NCI-H510A (cell line): ENCODE results near the gene LCN9.
"Not testable (repeated sequence)": the region's sequence is repeated elsewhere in the genome, so short reads cannot be mapped to it uniquely, and the experiment has no call there.

ENCODE experiments used
- DNase-seq: peaks from one replicate; lab custom pipeline; 2025; lab: John Stamatoyannopoulos, UW

The LCN9 gene

GRCh38 chr9:135647884-135648283, 15.2 kb upstream of the LCN9 start:
- no peak for DNase-seq

GRCh38 chr9:135648494-135649410, 14.4 kb upstream of the LCN9 start:
- DNase-seq: no peak

GRCh38 chr9:135649508-135649907, 13.6 kb upstream of the LCN9 start:
- DNase-seq: no peak

DNA sequence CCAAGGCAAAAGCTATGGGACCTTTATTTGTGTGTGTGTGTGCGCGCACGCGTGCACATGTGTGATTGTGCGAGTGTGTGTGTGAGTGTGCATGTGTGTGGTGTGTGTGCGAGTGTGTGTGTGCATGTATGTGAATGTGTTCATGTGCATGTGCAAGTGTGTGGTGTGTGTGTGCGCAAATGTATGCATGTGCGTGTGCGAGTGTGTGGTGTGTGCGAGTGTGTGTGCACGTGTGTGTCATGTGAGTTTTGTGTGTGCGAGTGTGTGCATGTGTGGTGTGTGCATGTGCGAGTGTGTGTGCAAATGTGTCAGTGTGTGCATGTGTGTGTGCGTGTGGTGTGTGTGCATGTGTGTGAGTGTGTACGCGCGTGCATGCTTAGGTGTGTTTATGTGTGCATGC, 12.7 kb upstream of the LCN9 start:
- no peak for DNase-seq

DNA sequence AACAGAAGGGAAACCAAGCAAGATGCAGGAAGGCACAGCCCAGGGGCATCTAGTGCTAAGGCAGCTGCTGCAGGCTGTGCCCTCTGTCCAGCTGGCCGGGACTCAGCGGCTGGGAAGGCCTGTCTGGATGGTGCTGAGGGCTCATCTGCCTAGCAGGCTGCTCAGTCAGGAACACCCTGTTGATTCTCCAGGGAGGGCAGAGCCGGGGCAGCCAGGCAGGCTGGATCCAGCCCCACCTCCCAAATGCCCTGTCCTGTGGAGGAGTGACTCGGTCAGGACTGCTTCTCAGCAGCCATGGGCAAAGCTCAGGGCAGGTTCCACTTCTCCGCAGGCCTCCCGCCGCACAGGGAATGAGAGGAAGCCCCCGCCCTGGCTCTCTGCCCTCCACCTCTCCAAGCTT, 7.8 kb upstream of the LCN9 start:
- no peak for DNase-seq

GRCh38 chr9:135657416-135657815, 5.7 kb upstream of the LCN9 start:
- DNase-seq: no peak

DNA sequence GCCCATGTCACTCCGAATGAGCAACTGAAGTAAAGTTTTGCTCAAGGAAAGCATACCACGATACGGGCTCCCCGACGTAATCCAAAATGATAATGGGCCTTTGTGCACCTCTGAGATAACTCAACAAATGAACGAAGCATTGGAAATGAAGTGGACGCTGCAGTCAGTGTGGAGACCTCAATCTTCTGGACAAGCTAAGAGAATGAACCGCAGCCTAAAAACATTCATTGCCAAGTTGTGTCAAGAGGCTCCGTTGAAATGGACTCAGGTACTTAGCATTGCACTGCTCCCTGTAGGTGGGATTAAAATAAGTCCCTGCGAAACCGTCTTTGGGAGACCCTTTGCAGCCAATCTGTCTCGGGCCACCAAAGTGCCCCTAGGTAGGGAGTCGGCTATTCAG, 3.9 kb upstream of the LCN9 start:
- no peak for DNase-seq

GRCh38 chr9:135660407-135660806, 2.7 kb upstream of the LCN9 start:
- DNase-seq: no peak

- no peak for DNase-seq
Measured at GRCh38 chr9:135661816-135662560, 1.1 kb upstream of the LCN9 start.

GRCh38 chr9:135663451-135663770, 302 bp downstream of the LCN9 start:
- no peak for DNase-seq

GRCh38 chr9:135663857-135664256, 748 bp downstream of the LCN9 start:
- no peak for DNase-seq

GRCh38 chr9:135664266-135664665, 1.2 kb downstream of the LCN9 start:
- DNase-seq: no peak

DNA sequence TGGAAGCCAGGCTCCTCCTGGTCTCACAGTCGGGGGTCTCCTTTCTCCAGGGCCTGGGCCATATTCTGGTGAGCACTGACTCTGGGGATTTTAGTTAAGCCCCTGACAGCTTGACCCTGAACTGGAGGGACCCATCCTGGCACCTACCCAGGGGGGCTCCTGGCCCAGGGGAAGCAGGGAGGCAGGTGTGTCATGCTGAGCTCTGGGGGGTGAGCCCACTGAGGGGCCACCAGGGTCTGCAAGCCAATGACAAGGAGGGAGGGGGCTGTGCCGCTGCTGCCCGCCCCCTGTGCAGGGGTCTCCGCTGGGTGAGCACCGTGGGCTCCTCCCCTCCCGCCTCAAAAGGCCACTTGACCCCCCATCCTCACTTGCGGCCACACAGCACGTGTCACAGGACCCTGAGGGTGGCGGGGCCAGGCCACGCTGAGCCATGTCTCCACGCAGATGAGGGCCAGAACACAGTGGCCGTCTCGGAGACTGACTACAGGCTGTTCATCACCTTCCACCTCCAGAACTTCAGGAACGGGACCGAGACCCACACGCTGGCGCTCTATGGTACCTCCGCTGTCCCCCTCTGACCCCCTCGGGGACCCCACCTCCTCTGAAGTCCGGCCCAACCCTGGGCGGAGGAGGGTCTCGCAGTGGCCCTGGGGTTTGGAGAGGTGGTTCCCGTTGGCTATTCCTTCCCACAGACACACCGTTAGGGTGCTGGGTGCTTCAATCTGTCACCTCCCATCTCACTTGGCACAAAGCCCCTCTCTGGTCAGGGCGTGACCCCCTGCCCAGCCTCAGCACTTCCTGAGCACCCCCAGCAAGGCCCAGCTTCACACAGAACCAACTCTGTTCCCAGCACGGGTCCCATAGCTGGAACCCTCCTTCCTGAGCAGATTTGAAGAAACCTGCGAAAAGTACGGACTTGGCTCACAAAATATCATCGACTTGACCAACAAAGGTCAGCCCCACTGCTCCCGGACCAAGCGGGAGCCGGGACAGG, 2.0 kb downstream of the LCN9 start:
- no peak for DNase-seq

- DNase-seq: no peak
Measured at GRCh38 chr9:135665795-135666189, 2.7 kb downstream of the LCN9 start.

DNA sequence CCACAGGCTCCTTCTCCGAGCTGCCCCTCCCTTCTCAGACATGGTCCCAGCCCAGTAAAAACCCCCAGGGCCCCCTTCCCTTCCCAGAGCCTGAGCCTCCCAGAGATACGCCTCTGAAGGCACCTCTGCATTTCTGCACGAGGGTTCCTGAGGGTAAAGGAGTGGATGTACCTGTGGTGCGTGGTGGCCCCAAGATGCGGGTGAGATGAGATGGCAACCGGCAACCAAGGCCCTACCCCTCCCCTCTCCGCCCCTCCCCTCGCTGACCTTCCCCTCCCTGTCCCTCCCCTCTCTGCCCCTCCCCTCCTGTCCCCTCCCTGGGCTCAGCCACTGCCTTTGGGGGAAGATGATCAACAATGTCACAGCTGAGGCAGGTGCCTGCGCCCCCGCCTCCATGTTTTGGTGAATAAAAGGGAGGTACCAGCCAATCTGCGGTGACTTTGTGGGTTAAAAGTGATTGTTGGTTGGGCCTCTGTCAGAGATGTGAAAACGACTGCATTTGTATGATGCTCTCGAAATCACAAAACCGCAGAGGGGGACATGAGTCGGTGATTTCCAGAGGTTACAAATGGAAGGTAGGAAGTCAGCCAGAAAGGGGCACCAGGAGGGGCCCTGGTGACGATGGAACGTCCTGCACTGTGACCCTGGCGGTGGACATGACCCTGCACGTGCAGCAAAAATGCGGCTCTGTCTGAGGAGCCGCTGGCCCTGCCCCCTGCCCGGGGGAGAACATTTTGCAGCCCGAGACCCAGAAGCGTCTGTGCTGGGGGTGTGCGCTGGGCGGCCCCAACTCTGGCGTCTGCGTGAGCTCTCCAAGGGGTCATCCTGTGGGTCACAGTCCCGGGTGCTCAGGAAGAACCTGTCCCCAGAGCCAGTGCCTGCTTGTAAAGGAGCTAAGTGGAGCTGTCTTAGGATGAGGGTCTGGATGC, 3.7 kb downstream of the LCN9 start:
- no peak for DNase-seq

GRCh38 chr9:135667463-135668001, 4.4 kb downstream of the LCN9 start:
- DNase-seq: no peak

GRCh38 chr9:135669018-135669417, 5.9 kb downstream of the LCN9 start:
- not testable (repeated sequence) for DNase-seq

- no peak for DNase-seq
Measured at GRCh38 chr9:135669616-135670285, 6.6 kb downstream of the LCN9 start.

DNA sequence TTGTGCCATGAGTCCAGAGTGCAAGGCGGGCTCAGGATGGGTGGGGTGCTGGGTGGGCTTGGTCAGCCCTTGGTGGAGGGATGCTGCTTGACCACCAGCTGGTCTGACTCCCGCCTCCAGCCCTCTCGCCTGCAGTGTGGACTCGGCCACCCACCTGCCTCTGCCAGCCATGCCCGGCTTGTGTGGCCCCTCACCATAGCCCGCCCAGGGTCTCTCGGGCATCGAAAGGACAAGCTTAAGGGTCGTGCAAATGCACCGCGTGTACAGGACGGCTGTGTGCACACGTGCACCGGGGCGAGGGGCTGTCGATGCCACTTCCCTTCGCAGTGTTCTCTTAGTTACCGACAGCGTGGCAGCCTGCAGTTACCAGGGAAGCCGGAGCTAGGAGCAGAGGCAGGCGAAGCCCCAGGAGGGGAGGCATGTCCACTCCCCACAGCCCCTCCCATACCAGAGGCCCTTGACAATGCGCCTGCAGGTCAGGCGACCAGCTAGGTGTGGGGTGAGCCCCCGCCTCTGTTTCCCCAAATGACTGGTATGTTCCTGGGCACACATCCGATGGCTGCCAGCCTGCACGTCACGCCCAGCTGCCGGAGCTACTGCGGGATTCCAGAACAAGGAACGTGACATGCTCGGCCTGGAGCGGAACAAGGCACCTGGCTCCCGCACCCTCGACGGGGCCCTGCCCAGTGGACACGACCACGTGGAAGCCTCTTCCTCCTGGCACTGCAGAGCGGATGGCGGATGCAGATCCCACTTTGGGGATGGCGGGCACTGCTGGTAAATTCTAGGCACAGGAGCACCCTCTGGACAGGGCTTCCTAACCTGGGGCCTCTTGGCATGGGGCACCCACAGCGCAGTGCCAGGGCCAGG, 7.8 kb downstream of the LCN9 start:
- DNase-seq: no peak
